ENCODE results near the gene NFATC3.

The NFATC3 gene

DNA sequence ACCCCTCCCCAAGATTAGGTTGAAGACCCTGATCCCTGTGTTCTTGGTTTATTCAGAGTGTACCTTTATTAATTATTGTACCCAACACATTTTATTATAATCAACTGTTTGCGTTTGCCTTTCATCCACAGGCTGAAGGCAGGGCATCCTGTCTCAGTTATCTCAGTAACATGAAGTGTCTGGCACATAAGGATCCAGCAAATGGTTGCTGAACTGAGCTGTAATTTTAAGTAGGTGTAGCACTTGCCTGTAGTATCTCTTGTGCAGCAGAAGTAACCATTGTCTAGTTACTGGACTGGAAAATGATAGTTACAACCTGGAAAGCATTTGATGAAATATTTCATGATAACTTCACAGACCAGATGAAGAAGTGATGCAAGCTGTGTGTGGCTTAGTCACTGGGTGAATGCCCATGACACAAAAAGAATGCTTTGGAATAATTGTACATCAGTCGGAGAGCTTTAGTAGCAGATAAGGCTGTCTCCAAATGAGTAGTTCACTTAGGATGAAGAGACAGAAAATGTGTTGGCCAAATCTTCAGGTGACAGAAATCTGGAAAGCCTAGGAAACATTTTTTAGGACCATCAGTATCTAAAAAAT is 94.1 kb downstream of the NFATC3 start:
- no peak overlapping the region for H3K4me3 ChIP-seq (ENCODE audit: low read length)
- H3K27me3 ChIP-seq (ENCODE audit: control insufficient read depth, insufficient read depth, low read length) = no peaks in the 10 kb centered on the region
- H3K9me3 ChIP-seq (replicated peaks; ENCODE audit: low read length) = no peaks in the 10 kb centered on the region
- H3K4me1 ChIP-seq (ENCODE audit: control insufficient read depth, insufficient read depth, low read length) = no peaks in the 10 kb centered on the region
- H3K36me3 ChIP-seq (ENCODE audit: insufficient read depth, low read length) = peaks cover 12% of the 10 kb centered on the region
- H3K9ac ChIP-seq (ENCODE audit: low read depth, low read length) = no peak overlapping the region
- H3K4me2 ChIP-seq (ENCODE audit: low read length) = no peak overlapping the region

- Histone ChIP-seq H3K4me2 (ENCODE audit: low read length) (no peak overlapping the region), H3K4me1 (ENCODE audit: control insufficient read depth, insufficient read depth, low read length) (no peaks in the 10 kb centered on the region), H3K4me3 (ENCODE audit: low read length) (no peak overlapping the region), H3K27me3 (ENCODE audit: control insufficient read depth, insufficient read depth, low read length) (no peaks in the 10 kb centered on the region), H3K36me3 (ENCODE audit: insufficient read depth, low read length) (peaks cover 12% of the 10 kb centered on the region), H3K9me3 (replicated peaks; ENCODE audit: low read length) (no peaks in the 10 kb centered on the region), H3K9ac (ENCODE audit: low read depth, low read length) (no peak overlapping the region)
Observed at GRCh38 chr16:68179855-68180254, 94.7 kb downstream of the NFATC3 start.

GRCh38 chr16:68183046-68183445 is 97.9 kb downstream of the NFATC3 start:
- Histone ChIP-seq H3K4me2 (ENCODE audit: low read length) (no peak overlapping the region), H3K27me3 (ENCODE audit: control insufficient read depth, insufficient read depth, low read length) (no peaks in the 10 kb centered on the region), H3K4me3 (ENCODE audit: low read length) (no peak overlapping the region), H3K4me1 (ENCODE audit: control insufficient read depth, insufficient read depth, low read length) (no peaks in the 10 kb centered on the region), H3K9ac (ENCODE audit: low read depth, low read length) (no peak overlapping the region), H3K36me3 (ENCODE audit: insufficient read depth, low read length) (peaks cover 15% of the 10 kb centered on the region), H3K9me3 (replicated peaks; ENCODE audit: low read length) (no peaks in the 10 kb centered on the region)

GRCh38 chr16:68186877-68187276 is 101.7 kb downstream of the NFATC3 start:
- Histone ChIP-seq H3K36me3 (ENCODE audit: insufficient read depth, low read length) (peaks cover 29% of the 10 kb centered on the region), H3K9ac (ENCODE audit: low read depth, low read length) (no peak overlapping the region)

DNA sequence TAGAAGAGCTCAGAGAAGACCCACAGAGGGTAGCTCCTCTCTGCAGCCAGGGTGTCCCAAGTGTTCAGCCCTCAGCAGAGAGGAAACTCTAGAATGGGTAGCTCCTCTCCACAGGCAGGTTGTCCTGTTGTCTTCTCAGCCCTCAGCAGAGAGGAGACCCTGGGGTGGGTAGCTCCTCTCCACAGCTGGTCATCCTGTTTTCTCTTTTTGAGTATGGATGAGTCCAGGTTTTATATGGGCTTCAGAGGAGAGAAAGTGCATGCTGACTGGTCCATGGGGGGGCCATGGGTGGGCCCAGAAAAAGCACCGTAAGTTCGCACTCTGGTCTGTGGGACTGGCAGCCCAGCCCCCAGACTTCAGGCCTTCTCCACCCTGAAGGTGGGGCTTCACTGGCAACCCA is 102.3 kb downstream of the NFATC3 start:
- peaks cover 29% of the 10 kb centered on the region for H3K36me3 ChIP-seq (ENCODE audit: insufficient read depth, low read length)
- no peak overlapping the region for H3K4me3 ChIP-seq (ENCODE audit: low read length)
- no peak overlapping the region for H3K4me2 ChIP-seq (ENCODE audit: low read length)
- no peaks in the 10 kb centered on the region for H3K4me1 ChIP-seq (ENCODE audit: control insufficient read depth, insufficient read depth, low read length)
- no peak overlapping the region for H3K9ac ChIP-seq (ENCODE audit: low read depth, low read length)
- no peaks in the 10 kb centered on the region for H3K27me3 ChIP-seq (ENCODE audit: control insufficient read depth, insufficient read depth, low read length)
- no peaks in the 10 kb centered on the region for H3K9me3 ChIP-seq (replicated peaks; ENCODE audit: low read length)

More at GRCh38 chr16:68186877-68187276, 101.7 kb downstream of the NFATC3 start:
- H3K4me3 ChIP-seq (ENCODE audit: low read length) = no peak overlapping the region
- H3K4me2 ChIP-seq (ENCODE audit: low read length) = no peak overlapping the region
- H3K4me1 ChIP-seq (ENCODE audit: control insufficient read depth, insufficient read depth, low read length) = no peaks in the 10 kb centered on the region
- H3K9me3 ChIP-seq (replicated peaks; ENCODE audit: low read length) = no peaks in the 10 kb centered on the region
- H3K27me3 ChIP-seq (ENCODE audit: control insufficient read depth, insufficient read depth, low read length) = no peaks in the 10 kb centered on the region

DNA sequence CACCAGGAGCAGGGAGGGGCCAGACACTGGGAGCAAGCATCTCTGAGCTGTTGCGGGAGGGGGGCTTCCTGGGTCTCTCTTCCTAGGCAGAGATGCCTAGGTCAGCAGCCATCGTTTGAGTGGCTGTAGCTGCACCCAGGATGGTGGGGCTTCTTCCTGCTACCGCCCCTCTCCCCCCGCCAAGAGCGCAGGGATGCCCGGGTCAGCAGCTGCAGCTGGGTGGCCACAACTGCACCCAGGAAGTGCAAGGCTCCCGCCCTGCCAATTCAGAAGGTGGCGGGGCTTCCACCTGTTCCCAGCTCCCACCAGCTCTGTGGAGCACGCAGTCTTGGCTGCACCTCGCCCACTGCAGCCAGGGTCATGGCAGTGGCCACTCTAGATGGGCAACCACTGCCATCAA is 103.0 kb downstream of the NFATC3 start:
- Histone ChIP-seq H3K9ac (ENCODE audit: low read depth, low read length) (no peak overlapping the region), H3K9me3 (replicated peaks; ENCODE audit: low read length) (no peaks in the 10 kb centered on the region), H3K4me3 (ENCODE audit: low read length) (no peak overlapping the region), H3K36me3 (ENCODE audit: insufficient read depth, low read length) (peaks cover 28% of the 10 kb centered on the region), H3K4me1 (ENCODE audit: control insufficient read depth, insufficient read depth, low read length) (no peaks in the 10 kb centered on the region), H3K4me2 (ENCODE audit: low read length) (no peak overlapping the region), H3K27me3 (ENCODE audit: control insufficient read depth, insufficient read depth, low read length) (no peaks in the 10 kb centered on the region)

- Histone ChIP-seq H3K4me3 (ENCODE audit: low read length) (no peak overlapping the region), H3K9me3 (replicated peaks; ENCODE audit: low read length) (no peaks in the 10 kb centered on the region), H3K36me3 (ENCODE audit: insufficient read depth, low read length) (peaks cover 23% of the 10 kb centered on the region), H3K27me3 (ENCODE audit: control insufficient read depth, insufficient read depth, low read length) (no peaks in the 10 kb centered on the region), H3K4me1 (ENCODE audit: control insufficient read depth, insufficient read depth, low read length) (no peaks in the 10 kb centered on the region), H3K9ac (ENCODE audit: low read depth, low read length) (no peak overlapping the region), H3K4me2 (ENCODE audit: low read length) (no peak overlapping the region)
Observed at GRCh38 chr16:68190081-68190480, 104.9 kb downstream of the NFATC3 start.

DNA sequence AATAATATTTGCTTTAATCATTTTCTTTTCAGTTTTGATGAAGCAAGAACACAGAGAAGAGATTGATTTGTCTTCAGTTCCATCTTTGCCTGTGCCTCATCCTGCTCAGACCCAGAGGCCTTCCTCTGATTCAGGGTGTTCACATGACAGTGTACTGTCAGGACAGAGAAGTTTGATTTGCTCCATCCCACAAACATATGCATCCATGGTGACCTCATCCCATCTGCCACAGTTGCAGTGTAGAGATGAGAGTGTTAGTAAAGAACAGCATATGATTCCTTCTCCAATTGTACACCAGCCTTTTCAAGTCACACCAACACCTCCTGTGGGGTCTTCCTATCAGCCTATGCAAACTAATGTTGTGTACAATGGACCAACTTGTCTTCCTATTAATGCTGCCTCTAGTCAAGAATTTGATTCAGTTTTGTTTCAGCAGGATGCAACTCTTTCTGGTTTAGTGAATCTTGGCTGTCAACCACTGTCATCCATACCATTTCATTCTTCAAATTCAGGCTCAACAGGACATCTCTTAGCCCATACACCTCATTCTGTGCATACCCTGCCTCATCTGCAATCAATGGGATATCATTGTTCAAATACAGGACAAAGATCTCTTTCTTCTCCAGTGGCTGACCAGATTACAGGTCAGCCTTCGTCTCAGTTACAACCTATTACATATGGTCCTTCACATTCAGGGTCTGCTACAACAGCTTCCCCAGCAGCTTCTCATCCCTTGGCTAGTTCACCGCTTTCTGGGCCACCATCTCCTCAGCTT is 105.8 kb downstream of the NFATC3 start:
- H3K9ac ChIP-seq (ENCODE audit: low read depth, low read length) = no peak overlapping the region
- no peaks in the 10 kb centered on the region for H3K4me1 ChIP-seq (ENCODE audit: control insufficient read depth, insufficient read depth, low read length)
- H3K9me3 ChIP-seq (replicated peaks; ENCODE audit: low read length) = no peaks in the 10 kb centered on the region
- H3K4me2 ChIP-seq (ENCODE audit: low read length) = no peak overlapping the region
- H3K4me3 ChIP-seq (ENCODE audit: low read length) = no peak overlapping the region
- H3K27me3 ChIP-seq (ENCODE audit: control insufficient read depth, insufficient read depth, low read length) = no peaks in the 10 kb centered on the region
- H3K36me3 ChIP-seq (ENCODE audit: insufficient read depth, low read length) = peaks cover 23% of the 10 kb centered on the region

GRCh38 chr16:68194251-68194650 is 109.1 kb downstream of the NFATC3 start:
- no peaks in the 10 kb centered on the region for H3K4me1 ChIP-seq (ENCODE audit: control insufficient read depth, insufficient read depth, low read length)
- H3K27me3 ChIP-seq (ENCODE audit: control insufficient read depth, insufficient read depth, low read length) = no peaks in the 10 kb centered on the region
- H3K4me3 ChIP-seq (ENCODE audit: low read length) = no peak overlapping the region
- H3K36me3 ChIP-seq (ENCODE audit: insufficient read depth, low read length) = peaks cover 21% of the 10 kb centered on the region
- H3K9me3 ChIP-seq (replicated peaks; ENCODE audit: low read length) = no peaks in the 10 kb centered on the region
- H3K9ac ChIP-seq (ENCODE audit: low read depth, low read length) = no peak overlapping the region
- no peak overlapping the region for H3K4me2 ChIP-seq (ENCODE audit: low read length)

GRCh38 chr16:68197250-68197649 is 112.1 kb downstream of the NFATC3 start:
- H3K4me3 ChIP-seq (ENCODE audit: low read length) = no peak overlapping the region
- no peak overlapping the region for H3K9ac ChIP-seq (ENCODE audit: low read depth, low read length)
- peaks cover 7% of the 10 kb centered on the region for H3K36me3 ChIP-seq (ENCODE audit: insufficient read depth, low read length)
- no peak overlapping the region for H3K4me2 ChIP-seq (ENCODE audit: low read length)
- no peaks in the 10 kb centered on the region for H3K27me3 ChIP-seq (ENCODE audit: control insufficient read depth, insufficient read depth, low read length)
- H3K4me1 ChIP-seq (ENCODE audit: control insufficient read depth, insufficient read depth, low read length) = peaks cover 10% of the 10 kb centered on the region
- no peaks in the 10 kb centered on the region for H3K9me3 ChIP-seq (replicated peaks; ENCODE audit: low read length)

- no peaks in the 10 kb centered on the region for H3K9me3 ChIP-seq (replicated peaks; ENCODE audit: low read length)
- no peak overlapping the region for H3K4me3 ChIP-seq (ENCODE audit: low read length)
- no peaks in the 10 kb centered on the region for H3K27me3 ChIP-seq (ENCODE audit: control insufficient read depth, insufficient read depth, low read length)
- H3K4me2 ChIP-seq (ENCODE audit: low read length) = no peak overlapping the region
- no peaks in the 10 kb centered on the region for H3K36me3 ChIP-seq (ENCODE audit: insufficient read depth, low read length)
- peaks cover 10% of the 10 kb centered on the region for H3K4me1 ChIP-seq (ENCODE audit: control insufficient read depth, insufficient read depth, low read length)
- H3K9ac ChIP-seq (ENCODE audit: low read depth, low read length) = no peak overlapping the region
Observed at GRCh38 chr16:68200088-68200783, 115.1 kb downstream of the NFATC3 start.

All from skeletal muscle satellite cell (primary cell).